SK-N-MC (cell line): ENCODE data around the gene PHRF1.

Experiments
- EZH2 ChIP-seq: fragments of 200-600 bp; sonication (generic); IDR thresholded peaks from one replicate; pipeline ENCODE4 v1.6.1; 2017; ENCODE audit warnings: antibody characterized with exemption
- FOXP2 ChIP-seq: optimal IDR thresholded peaks from 2 replicates; pipeline ENCODE3; 2011; ENCODE audit warnings: mild to moderate bottlenecking, moderate library complexity; ENCODE audit not compliant: insufficient read depth; ENCODE audit errors: extremely low read length, control extremely low read depth
- POLR2AphosphoS5 ChIP-seq: IDR thresholded peaks from 2 replicates; pipeline ENCODE4 v1.6.1; 2012; ENCODE audit warnings: mild to moderate bottlenecking, low read depth, low read length, borderline replicate concordance

- no peak for TF ChIP-seq EZH2
- no peak for TF ChIP-seq POLR2AphosphoS5
- no peak for TF ChIP-seq FOXP2
These were observed 26.1 kb upstream of the PHRF1 start for GRCh38 chr11:550021-550745.
